Measurements from ENCODE around the gene ASCC2. TPM values are rescaled to one million over a fixed set of nuclear protein-coding genes. Genes with fewer than 3 reads are reported as not detected.

Gene ASCC2
- total RNA-seq, 2 donors from 2014 or later: 44.2 to 45.5 TPM

DNA sequence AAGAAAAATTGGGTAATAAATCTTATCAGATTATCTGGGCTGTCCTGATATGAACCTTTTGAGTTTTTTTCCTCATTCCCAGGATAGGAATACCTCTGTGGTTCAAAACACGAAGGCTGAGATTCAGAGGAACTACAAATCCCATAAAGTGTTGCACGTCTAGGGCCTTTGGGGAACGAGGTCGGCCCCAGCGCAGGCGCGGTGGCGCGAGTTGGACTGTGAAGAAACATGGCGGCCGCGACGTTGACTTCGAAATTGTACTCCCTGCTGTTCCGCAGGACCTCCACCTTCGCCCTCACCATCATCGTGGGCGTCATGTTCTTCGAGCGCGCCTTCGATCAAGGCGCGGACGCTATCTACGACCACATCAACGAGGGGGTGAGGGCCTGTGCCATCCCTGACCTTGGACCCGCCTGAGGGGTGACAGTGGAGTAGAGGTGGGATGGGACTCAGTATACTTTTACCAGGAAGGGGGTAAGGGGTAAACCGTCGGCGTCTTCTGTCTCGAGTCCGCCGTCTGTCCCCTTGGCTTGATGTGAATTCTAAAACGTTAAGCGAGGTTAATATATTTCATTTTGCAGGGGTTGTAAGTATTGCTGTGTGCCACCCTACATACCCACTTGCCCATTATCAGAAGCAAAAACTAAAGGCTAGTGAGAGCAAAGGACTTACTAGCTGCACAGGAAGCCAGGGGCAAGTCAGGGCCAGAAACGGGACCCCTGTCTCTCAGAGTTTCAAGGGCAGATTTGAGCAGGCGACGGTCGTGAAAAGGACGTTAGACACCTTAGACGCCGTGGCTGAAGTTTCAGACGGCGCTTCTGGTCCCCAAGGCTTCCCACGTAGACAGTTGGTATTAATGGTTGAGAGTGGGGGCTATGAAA is 70.7 kb downstream of the ASCC2 start, which contains the start of gene UQCR10:
UQCR10 (plus strand) TSS at position 199 of the 881 bp plus-strand sequence; CDS start at position 229, 30 bp downstream.
- no peaks in the 10 kb centered on the region for H3K27me3 Mint-ChIP-seq (ENCODE audit: insufficient read depth)
- Histone ChIP-seq H3K9me3 (ENCODE audit: control insufficient read depth, low read length) (no peaks in the 10 kb centered on the region), H3K27me3 (ENCODE audit: control insufficient read depth, insufficient read depth, low read length, poor library complexity, severe bottlenecking) (no peaks in the 10 kb centered on the region), H3K4me1 (ENCODE audit: control insufficient read depth, insufficient read depth, low read length) (no peaks in the 10 kb centered on the region), H3K27ac (ENCODE audit: low read depth, low read length) (peak within 1 kb of the TSS; percentile 67), H3K36me3 (ENCODE audit: control insufficient read depth, insufficient read depth, low read length) (peaks cover 16% of the 10 kb centered on the region), H3K9ac (ENCODE audit: extremely low read depth, low read length, poor library complexity, severe bottlenecking) (peak within 1 kb of the TSS; percentile 83), H3K4me3 (ENCODE audit: low read length) (peak within 1 kb of the TSS; percentile 95)
- H3K9me3 Mint-ChIP-seq: no peaks in the 10 kb centered on the region
- WGBS, 2 experiments (ENCODE audit: insufficient coverage in 1 of 2, insufficient read length in 1 of 2): 2 to 4% methylated on average over 23 to 45 of the region's 46 CpGs
- peak within 1 kb of the TSS; percentile 99 for H3K4me3 Mint-ChIP-seq
- no peak for TF ChIP-seq CTCF (conservative IDR thresholded peaks at IDR 0.05)
- peak; percentile 95 for DNase-seq
- peak within 1 kb of the TSS; percentile 99 for H3K27ac Mint-ChIP-seq
- H3K36me3 Mint-ChIP-seq (ENCODE audit: low read depth): peaks cover 22% of the 10 kb centered on the region
- peaks cover 12% of the 10 kb centered on the region for H3K4me1 Mint-ChIP-seq

DNA sequence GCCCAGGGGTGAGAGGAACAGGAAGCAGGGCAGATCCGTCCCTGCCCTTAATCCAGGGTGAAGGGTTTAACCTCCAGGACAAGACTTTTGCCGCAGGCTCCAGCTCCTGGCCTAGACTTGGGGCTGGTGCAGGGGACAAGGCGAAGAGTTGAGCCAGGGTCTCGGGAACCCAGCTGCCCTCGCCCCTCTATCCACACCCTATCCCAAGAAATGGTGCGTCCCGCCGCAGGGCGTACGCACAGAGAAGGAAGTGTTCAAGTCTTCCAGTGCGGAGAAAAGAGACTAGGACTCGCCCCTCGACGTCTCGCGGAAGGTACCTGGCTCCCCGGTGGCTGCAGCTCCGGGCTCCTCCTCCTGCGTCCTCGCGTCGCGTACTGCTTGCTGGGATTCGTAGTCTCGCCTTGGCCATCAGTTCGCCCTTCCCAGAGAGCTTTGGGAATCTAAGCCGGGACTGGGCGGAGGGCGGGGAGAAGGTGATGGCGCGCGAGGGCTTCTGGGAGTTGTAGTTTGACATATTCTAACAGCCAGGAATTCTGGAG is 71.4 kb downstream of the ASCC2 start, which contains the start of gene ZMAT5:
ZMAT5 (minus strand) TSS at position 376 of the 539 bp plus-strand sequence. CDS start 18,463 bp downstream, outside the sequence.
- Mint-ChIP-seq H3K27me3 (ENCODE audit: insufficient read depth) (no peaks in the 10 kb centered on the region), H3K9me3 (no peaks in the 10 kb centered on the region), H3K4me1 (peaks cover 12% of the 10 kb centered on the region), H3K27ac (peak within 1 kb of the TSS; percentile 99), H3K4me3 (peak within 1 kb of the TSS; percentile 99), H3K36me3 (ENCODE audit: low read depth) (peaks cover 20% of the 10 kb centered on the region)
- peak; percentile 99 for DNase-seq
- Histone ChIP-seq H3K27me3 (ENCODE audit: control insufficient read depth, insufficient read depth, low read length, poor library complexity, severe bottlenecking) (no peaks in the 10 kb centered on the region), H3K9me3 (ENCODE audit: control insufficient read depth, low read length) (no peaks in the 10 kb centered on the region), H3K4me3 (ENCODE audit: low read length) (peak within 1 kb of the TSS; percentile 95), H3K4me1 (ENCODE audit: control insufficient read depth, insufficient read depth, low read length) (no peaks in the 10 kb centered on the region), H3K27ac (ENCODE audit: low read depth, low read length) (peak within 1 kb of the TSS; percentile 67), H3K36me3 (ENCODE audit: control insufficient read depth, insufficient read depth, low read length) (peaks cover 16% of the 10 kb centered on the region), H3K9ac (ENCODE audit: extremely low read depth, low read length, poor library complexity, severe bottlenecking) (peak within 1 kb of the TSS; percentile 83)
- WGBS, 2 experiments (ENCODE audit: insufficient coverage in 1 of 2, insufficient read length in 1 of 2): 1% methylated on average over 20 to 32 of the region's 32 CpGs
- no peak for TF ChIP-seq CTCF (conservative IDR thresholded peaks at IDR 0.05)

DNA sequence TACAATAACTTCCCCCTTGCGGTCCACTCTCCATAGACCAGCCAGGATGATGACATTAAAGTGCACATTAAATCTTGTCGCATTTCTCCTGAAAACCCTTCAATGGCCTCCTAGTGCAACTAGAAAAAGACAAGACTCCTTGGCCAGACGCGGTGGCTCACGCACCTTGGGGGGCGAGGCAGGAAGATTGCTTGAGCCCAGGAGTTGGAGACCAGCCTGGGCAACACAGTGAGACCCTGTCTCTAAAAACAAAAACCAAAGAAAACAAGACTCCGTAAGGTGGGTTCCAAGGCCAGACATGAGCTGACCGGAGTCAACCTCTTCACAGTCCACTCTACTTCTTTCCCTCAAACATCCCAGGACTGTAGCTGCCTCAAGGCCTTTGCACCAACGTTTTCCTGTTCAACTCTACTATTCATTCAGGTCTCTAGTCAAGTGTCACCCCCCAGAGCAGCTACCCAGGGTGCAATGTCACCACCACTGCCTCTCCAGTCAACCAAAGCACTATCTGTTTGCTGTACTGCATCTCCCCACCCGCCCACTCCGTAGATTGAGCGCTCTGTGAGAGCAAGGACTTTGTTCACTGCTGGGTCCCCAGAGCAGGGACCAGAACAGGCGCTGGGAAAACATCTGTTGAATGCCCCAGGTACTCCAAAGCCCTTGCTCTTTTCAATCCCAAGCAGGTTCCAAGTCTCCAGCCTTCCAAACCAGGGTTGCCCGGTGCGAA is 72.0 kb downstream of the ASCC2 start:
- Mint-ChIP-seq H3K27ac (peak overlapping the region; percentile 99), H3K36me3 (ENCODE audit: low read depth) (peaks cover 20% of the 10 kb centered on the region), H3K4me1 (peaks cover 12% of the 10 kb centered on the region), H3K9me3 (no peaks in the 10 kb centered on the region), H3K4me3 (peak overlapping the region; percentile 99), H3K27me3 (ENCODE audit: insufficient read depth) (no peaks in the 10 kb centered on the region)
- 62 to 77% methylated on average over 10 to 15 of the region's 15 CpGs for WGBS, 2 experiments (ENCODE audit: insufficient coverage in 1 of 2, insufficient read length in 1 of 2)
- Histone ChIP-seq H3K36me3 (ENCODE audit: control insufficient read depth, insufficient read depth, low read length) (peaks cover 16% of the 10 kb centered on the region), H3K4me1 (ENCODE audit: control insufficient read depth, insufficient read depth, low read length) (no peaks in the 10 kb centered on the region), H3K9ac (ENCODE audit: extremely low read depth, low read length, poor library complexity, severe bottlenecking) (peak overlapping the region; percentile 61), H3K27ac (ENCODE audit: low read depth, low read length) (no peak overlapping the region), H3K4me3 (ENCODE audit: low read length) (peak overlapping the region; percentile 95), H3K27me3 (ENCODE audit: control insufficient read depth, insufficient read depth, low read length, poor library complexity, severe bottlenecking) (no peaks in the 10 kb centered on the region), H3K9me3 (ENCODE audit: control insufficient read depth, low read length) (no peaks in the 10 kb centered on the region)
- no peak for TF ChIP-seq CTCF (conservative IDR thresholded peaks at IDR 0.05)
- no peak for DNase-seq
